ENCODE results near the gene NAT10.

The NAT10 gene

DNA sequence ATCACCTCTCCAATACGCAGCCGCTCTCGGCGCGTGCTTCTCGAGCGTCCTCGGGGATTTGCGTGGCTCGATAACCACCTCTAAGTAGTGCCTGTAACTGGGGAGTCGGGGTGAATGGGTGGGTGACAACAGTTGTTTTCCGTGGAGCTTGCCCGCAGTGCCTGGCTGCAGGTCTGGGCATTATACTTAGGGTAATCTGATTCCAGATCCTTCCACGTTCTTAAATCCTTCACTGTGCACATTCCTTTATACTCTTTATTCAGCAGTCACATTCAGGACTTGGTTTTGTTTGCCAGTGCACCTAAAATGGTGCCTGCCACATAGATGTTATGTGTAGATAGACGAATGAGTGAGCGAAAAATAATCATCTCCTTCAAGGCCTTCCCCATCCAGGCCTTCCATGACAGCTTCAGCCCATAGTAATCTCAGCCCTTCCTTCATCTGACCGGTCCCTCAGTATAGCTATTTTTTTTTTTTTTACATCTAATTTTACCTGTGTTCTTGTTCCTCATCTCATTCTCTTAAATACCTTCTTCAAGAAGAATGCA, 602 bp downstream of the NAT10 start:
- DNase-seq (ENCODE audit: low read depth), result no peak

DNA sequence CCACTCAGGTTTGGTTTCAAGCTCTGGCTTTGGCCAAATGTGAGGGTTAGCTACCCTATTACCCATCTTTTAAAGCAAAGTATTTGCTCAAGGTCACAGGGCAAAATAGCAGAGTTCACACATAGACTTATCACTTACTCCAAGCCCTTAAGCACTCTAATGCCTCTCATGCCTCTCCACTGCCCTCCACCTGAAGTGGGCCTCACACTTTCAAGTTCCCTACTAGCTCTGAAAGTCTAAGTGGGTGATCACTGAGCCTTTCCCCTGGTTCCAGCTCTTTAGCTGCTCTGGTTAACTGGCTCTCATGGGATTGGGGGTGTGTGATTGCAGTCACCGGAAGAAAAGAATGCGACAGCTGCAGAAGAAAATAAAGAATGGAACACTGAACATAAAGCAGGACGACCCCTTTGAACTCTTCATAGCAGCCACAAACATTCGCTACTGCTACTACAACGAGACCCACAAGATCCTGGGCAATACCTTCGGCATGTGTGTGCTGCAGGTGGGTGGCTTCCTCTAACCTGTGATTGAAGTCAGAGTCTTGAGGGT, 6.4 kb downstream of the NAT10 start:
- DNase-seq (ENCODE audit: low read depth), result no peak

DNA sequence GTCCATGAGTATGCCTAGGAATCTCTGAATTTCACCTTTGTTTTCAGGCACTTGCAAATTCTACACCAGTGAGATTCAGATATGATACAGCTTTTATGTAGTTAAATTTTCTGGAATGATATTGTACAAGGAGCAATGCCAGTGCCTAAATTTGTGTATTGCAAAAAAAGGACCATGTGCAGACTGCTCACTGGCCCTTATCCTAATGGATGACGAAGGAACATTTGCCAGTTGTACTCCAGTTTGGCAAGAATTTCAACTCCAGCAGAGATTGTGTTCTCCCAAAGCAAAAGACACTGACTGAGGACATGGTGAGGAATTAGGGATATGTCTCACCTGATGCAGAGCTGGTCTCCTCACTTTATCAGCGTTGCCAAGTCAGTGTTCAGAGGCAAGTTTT, 8.6 kb downstream of the NAT10 start:
- no peak for DNase-seq (ENCODE audit: low read depth)

DNA sequence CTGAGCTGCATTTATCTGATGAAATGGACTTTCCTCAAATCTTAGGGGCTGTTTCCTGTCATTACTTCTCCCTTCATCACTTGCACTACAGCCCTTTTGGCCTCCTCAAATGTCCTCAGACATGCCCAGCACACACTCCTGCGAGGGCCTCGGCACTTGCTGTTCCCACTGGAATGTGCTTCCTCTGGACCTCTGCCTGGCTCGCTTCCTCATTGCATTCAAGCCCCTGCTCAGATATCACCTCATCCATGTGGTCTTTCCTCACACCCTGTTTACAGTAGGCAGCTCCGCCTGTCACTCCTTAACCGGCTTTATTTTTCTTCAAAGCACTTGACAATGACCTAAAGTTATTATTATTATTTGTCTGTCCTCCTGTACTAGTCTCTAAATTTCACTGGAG, 9.0 kb downstream of the NAT10 start:
- DNase-seq (ENCODE audit: low read depth), result no peak

DNA sequence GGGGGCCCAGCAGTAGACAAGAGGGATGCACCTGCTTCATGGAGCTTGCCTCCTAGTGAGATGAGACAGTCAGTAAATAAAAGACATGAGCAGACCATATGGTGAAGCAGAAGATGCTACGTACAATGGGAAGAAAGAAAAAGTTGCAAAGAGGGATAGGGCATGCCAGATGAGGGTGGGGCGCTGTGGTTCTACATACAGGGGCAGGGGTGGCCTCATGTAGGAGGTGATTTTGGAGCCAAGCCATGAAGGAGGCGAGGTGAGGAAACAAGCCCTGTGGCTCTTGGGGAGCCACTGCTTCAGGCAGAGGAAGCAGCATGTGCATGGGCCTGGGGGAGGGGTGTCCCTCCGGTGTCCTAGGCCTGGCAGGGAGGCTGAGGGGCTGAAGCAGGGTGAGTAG, 15.2 kb downstream of the NAT10 start:
- DNase-seq (ENCODE audit: low read depth), result no peak

DNA sequence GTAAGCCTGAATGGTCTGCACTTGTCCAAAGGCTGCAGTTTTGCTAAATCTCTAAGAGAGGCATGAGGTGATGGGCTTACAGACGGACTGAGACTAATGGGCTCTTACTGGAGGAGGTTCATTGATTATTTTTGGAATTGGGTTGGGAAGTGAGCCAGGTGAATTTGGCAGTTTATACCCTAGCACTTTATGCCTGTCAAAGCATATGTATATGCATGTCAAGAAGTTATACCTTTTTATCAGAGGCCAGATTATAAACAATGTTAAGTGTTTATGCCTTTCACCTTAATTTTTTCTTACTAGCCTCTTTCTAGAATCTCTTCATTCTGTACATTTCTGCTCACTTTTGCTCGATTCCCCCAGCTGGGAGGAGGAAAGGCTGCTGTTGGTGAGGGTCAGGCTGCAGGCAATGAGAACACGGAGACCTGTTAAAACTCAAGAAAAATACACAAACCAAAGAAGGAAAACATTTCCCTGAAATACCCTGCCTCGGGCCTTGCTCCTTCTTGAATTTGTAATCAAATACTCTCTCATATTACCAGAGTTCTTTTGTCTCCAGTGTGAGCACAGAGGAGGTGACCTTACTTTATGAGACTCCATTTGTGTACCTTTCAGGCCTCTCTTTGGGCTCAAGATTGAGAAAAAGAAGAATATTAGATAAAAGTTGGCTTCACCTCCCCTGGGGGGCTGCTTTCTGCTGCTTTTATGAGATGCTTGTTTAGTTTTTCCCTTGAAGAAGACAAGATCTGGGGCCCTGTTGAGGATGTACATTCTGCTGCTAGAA, 19.6 kb downstream of the NAT10 start:
- no peak for DNase-seq (ENCODE audit: low read depth)

DNA sequence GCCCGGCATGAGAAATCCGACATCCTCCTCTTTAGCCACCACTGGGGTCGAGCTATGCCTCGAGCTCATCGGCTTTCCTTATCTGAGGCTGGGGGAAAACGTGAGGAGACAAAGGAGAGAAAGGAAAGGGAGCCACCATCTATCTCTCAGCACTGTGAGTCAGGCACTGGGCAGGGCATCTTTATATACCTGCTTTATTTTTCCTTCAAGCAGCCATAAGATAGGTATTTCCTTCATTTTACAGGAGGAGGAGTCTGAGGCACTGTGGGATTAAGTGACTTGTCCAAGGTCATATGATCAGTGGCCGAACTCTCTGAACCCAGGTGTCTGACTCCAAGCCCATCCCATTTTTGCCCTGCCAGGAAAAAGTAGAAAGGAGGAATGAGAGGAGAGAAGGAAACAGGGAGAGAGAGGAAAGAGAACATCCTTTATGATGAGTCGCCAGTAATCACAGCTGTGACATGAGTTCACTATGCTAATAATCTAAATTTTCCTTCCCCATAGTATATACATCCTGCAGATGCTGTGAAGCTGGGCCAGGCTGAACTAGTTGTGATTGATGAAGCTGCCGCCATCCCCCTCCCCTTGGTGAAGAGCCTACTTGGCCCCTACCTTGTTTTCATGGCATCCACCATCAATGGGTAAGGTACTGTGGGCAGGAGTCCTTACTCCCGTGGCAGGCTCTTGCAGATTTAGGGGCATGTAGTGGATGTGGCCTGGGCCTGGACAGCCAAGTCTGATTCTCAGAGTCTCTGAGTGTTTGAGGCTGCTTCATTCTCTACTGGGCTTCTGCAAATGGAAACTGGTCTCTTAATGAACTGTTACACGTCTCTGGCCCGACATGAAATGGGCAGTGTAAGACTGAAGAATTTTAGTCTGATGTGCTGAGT, 21.8 kb downstream of the NAT10 start:
- DNase-seq (ENCODE audit: low read depth), result no peak

DNA sequence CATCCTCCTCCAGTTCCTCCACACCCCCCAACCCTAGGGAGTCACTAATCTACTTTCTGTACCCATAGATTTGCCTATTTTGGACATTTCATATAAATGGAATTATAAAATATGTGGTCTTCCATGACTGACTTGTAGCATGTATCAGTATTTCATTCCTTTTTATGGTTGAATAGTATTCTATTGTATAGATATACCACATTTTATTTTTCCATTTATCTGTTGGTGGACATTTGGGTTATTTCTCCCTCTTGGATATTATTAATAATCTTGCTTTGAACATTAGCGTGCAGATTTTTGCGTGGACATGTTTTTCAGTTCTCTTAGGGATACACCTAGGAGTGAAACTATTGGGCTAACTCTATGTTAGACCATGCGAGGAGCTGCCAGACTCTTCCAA, 23.4 kb downstream of the NAT10 start:
- DNase-seq (ENCODE audit: low read depth), result no peak

DNA sequence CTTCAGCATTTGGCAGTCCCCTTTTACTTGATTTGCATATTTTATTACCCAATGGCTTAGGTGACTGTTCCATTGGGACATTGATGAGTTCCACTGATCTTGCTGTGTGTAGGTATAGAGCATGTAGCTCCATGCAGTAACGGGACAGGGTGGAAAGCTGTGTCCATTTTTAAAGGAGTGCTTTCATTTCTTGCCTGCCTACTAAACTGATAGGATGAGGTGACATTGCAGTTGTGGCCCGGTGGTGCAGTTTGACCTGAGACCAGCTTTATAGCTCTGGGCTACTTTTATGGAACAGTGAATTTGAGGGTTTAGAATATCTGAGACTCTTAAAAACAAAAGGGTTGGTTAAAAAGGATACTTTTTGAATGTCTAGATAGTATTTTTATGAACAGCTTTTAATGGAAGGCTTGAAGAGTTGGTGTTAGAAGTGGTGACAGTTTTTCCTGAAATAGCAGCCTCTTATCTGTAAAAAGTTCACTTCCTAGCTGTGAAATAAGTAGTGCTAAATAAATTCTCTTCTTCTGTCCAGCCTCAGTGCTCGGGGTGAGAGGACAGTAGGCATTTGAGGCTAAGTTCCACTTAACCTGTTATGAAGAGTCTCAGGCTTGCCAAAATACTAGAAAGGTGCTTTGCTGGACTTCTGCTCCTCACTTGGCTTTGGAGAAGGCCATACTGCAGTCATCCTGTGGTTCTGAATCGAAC, 27.0 kb downstream of the NAT10 start:
- no peak for DNase-seq (ENCODE audit: low read depth)

DNA sequence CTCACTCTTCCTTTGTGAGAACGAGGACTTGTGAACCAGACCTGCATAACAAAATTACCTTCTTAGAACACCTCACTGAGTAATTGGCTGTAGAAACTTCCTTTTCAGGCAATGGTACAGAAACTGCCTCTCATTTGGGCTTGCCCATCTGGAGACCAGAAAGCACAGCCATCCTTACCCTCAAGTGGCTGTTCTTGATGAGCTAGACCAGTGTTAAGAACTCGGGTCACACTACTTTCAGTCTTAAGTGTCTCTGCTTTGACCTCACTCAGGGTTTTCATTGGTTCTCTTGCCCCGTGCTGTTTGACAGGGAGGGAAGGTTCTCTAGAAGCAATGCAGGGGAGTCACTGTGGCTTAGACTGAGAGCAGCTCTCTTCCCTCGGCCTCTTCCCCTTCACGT, 29.3 kb downstream of the NAT10 start:
- DNase-seq (ENCODE audit: low read depth), result no peak

DNA sequence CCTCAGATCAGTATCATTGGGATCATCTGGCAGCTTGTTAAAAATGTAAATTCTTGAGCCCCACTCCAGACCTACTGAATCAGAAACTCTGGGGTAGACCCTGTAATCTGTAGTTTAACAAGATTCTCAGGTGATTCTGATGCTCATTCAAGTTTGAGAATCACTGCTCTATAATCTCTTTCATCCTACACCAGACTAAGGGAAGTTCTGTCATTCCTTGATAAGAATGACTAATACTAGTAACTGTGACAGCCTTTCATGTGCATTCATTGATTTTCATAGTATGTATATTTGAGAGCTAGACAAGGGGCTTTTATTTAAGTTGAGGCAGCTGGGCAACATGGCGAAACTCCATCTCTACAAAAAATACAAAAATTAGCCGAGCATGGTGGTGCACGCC, 30.0 kb downstream of the NAT10 start:
- DNase-seq (ENCODE audit: low read depth), result no peak

DNA sequence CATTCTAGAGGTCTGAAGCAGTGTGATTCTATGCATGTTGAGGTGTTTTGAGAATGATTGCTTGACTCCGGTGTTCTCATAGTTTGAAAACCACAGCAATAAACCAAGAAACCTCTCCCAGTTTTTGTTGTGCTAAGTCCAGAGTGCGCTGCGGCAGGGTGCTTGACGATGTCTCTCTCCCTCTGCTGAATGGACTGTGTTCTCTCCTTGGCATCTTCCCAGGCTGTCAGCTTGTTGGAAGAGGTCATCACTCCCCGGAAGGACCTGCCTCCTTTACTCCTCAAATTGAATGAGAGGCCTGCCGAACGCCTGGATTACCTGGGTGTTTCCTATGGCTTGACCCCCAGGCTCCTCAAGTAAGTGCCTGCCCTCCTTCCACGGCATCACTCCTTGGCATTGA, 31.0 kb downstream of the NAT10 start:
- DNase-seq (ENCODE audit: low read depth), result no peak

DNA sequence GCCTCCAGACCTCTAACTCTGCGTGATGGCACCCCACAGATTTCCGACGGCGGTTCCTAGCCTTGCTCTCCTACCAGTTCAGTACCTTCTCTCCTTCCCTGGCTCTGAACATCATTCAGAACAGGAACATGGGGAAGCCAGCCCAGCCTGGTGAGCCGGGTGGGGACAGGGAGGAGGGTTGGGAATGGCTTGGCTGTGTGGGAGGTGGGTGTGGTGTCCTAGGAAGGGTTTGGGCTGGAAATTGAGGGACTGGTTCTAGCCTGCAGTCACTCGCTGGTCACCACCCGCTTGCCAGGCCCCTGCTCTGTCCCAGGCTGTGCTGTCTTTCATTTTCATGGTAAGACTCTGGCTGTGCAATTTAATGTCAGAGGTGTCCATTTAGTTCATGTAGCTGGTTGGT, 33.9 kb downstream of the NAT10 start:
- no peak for DNase-seq (ENCODE audit: low read depth)

DNA sequence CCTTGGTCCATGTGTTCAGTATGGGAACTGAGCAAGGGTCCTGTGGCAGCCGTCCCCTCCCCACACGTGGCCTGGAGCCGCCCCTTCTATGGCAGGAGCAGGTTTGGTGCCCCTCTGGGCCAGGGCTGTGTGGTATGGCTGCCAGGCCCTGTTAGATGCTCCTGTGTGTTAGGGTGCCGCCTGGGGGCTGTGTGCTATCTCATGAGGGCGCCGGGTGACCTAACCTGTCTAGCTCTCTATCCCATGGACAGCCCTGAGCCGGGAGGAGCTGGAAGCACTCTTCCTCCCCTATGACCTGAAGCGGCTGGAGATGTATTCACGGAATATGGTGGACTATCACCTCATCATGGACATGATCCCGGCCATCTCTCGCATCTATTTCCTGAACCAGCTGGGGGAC, 34.7 kb downstream of the NAT10 start:
- no peak for DNase-seq (ENCODE audit: low read depth)

DNA sequence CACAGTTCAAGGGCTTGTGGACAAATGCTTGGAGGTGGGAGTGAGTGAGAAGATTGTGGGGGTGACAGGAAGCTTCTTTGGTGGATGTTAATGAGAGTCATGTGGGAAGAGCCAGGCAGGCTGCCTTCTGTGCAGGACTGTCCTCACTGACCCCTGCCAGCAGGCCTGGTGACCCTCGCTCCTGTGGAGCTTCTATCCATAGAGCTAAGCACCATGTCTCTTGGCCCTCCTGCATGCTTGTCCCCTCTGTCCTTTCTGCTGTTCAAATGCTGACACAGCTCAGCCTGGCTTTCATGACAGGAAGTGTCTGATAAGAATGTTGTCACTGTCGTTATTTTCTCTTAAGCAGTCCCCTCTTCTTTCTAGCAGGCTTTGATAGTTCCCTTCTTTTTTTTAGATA, 37.6 kb downstream of the NAT10 start:
- no peak for DNase-seq (ENCODE audit: low read depth)

DNA sequence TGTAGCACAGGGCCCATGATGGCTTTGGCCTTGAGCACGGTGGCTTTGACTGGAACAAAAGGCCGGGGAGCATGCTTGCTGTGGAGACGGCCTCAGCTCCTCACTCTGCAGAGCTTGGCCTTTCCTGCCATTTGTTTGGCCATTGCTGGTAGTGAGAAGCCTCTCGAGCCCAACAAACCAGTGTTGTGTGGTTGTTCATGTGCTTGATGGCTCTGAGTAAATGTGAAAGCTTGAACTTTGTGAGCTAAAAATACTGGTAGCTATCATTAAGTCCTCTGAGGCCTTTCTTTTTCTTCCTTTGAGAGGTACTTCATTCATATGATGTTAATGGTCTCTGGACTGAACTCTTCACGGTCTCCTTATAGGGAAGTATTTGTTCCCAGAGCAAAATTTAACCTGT, 39.6 kb downstream of the NAT10 start:
- no peak for DNase-seq (ENCODE audit: low read depth)

DNA sequence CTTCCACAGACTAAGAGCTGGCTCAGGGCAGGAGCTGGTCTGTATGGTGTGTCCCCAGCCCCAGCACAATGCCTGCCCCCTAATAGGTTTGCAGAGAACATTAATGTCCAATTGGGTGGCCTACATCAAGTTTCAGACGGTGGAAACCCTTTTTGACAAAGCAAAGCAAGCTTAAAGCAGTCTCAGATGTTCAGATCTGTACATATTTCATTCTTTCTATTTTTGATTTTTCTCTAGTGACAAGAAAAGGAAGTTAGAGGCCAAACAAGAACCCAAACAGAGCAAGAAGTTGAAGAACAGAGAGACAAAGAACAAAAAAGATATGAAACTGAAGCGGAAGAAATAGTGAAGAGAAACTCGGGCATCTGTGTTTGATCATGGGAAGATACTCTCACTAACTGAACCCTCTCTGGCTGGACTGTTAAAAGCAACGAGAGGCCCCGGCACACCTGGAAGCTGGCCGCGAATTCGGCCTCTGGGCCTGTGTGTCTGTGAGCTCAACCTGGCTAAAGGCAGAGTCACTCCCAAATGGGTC, 40.5 kb downstream of the NAT10 start:
- no peak for DNase-seq (ENCODE audit: low read depth)

DNA sequence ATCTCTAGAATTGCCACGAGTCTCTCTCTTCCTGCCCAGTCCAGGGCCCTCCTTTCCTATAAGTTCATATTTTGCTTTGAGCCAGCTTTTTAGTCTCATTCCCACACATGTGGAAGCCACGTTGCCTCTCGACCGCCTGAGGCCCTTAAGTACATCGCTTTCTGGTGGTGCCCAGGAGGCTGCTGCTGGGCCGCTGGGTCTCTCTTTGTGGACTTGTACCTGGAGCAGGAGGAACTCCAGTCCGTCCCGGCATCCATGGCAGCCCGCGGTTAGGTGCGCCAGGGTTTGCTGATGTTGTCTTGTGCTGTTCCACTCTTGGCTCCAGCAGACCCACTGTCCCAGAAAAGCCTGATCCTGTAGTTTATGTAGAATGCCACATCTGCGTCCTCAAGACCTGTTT, 41.0 kb downstream of the NAT10 start:
- no peak for DNase-seq (ENCODE audit: low read depth)

DNA sequence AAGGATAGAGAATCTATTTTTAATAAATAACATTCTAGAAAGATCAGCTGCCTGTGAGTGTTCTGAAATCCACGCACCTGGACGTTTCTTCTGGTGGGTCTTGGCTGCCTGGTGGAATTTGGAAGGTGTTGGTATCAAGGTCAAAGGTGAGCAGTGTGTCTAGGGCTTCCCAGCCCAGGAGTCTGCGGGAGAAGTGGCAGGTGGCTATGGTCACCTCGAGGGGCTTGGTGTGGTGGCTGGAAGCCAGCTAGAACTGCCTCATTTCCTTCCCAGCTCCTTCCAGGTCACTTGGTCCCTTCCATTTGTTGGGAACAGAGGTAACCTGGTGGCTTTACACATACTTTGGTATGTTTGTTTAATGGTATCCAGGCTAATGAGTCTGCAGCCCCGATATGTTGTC, 41.4 kb downstream of the NAT10 start:
- no peak for DNase-seq (ENCODE audit: low read depth)

DNA sequence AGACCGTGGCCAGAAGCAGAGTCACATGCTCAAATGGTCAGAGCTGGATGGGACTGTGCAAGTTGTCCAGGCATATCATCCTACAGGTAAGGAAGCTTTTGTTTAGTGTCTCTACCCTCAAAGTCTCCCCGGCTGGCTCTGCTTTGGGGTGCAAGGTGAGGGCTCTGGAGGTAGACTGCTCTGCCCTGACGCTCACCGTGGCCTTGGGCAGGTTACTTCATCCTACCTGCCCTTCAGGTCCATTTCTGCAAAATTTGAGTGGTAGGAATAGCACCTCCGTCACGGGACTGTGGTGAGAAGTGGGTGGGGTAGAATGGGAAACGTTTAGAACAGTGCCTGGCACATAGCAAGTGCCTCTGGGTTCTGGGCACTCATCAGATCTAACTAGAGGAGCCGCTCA, 42.2 kb downstream of the NAT10 start:
- DNase-seq (ENCODE audit: low read depth), result no peak

DNA sequence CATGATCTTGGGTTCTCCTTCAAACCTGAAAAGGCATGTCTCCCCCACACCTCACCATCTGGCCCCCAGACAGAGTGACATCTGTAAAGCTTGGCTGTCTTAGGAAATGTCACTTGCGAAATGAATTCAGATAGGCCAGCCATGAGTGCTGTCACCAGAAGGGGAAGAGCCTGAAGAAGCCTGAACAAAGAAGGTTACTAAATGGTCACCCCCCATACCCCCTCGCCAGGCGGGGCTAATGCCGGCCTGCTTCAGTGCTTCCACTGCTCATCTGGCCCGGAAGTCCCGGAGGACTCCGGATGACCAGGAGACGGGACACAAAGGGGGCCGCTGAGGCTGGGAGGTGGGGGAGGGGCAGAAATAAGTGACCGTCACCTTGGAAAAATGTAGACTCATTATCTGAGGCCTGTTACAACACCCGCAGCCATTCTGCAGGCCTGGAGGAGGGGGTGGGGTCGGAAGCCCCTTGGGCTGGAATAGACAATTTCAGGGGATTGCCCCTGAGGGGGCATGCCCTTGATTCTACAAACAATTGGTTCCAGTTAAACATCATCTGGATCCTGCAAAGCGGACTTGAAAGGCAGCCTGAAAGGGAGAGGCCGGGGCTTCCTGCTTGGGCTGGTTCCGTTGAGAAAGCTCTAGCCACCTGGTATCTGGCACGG, 43.2 kb downstream of the NAT10 start:
- no peak for DNase-seq (ENCODE audit: low read depth)

DNA sequence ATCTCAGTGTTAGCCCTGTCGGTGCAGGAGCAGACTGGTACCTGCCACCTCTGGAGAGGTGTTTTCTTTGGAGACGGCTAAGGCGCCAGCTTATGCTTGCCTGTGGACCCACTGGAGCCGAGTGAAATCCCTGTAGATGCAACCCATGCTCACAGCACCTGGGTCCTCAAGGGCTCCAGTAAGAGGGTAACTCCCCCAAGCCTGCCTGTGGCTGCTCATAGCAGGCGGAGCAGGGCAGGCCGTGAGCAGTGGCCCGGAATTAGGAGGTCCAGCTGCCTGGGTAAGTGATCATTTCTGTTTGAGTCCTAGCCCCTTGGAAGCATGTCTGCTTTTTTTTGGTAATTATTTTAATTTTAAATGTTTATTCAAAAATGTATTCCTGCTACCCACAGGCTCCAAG, 43.8 kb downstream of the NAT10 start:
- DNase-seq (ENCODE audit: low read depth), result no peak

All from HS-5 (cell line).